K562 (cell line): Measurements from ENCODE around the gene ADD1. TPM values are rescaled to one million over a fixed set of nuclear protein-coding genes. Genes with fewer than 3 reads are reported as not detected.

Experiments
- ATAC-seq: fragments of 200-7000 bp; cut with Tn5 transposase; 3 replicates; pipeline ENCODE4 v1.9.1; 2020; ENCODE audit warnings: moderate library complexity
- BruUV-seq: library from RNA; stranded (reverse); fragments of 400-500 nt; replicated peaks from 2 replicates; lab custom pipeline; 2021; lab: Mats Ljungman, UMichigan
- CTCF ChIA-PET: fragments of 300-600 bp; formaldehyde crosslinking; extraction: SDS; loops from one replicate; lab custom pipeline; 2021; ENCODE audit warnings: low intra/inter-chr PET ratio; lab: Yijun Ruan, JAX
- POLR2A ChIA-PET: fragments of 300-600, 350-650 bp; sonication (Branson Sonifier 250); formaldehyde crosslinking; extraction: SDS; loops from one replicate; lab custom pipeline; 2021; ENCODE audit warnings: antibody characterized with exemption, inconsistent platforms; lab: Yijun Ruan, JAX
- DNase-seq, 4 experiments: peaks; one replicate each; pipeline versions ENCODE4 v3.0.0 to v3.0.0-alpha.2; 2011 to 2018; ENCODE audit warnings: low spot score in 3 of 4, mixed read lengths in 3 of 4; ENCODE audit errors: extremely low read depth in 1 of 4
- FAIRE-seq: peaks from 2 replicates; lab custom pipeline; 2011; peaks lifted over from hg19 to GRCh38; lab: Jason Lieb, UNC
- H2AFZ ChIP-seq: 2 replicates; pipeline ENCODE4 v1.6.0; 2011; ENCODE audit warnings: low read depth, low read length, control low read depth, inconsistent platforms
- H3K27ac ChIP-seq: fragments of 200-600 bp; 3 replicates; pipeline ENCODE4 v1.8.0; 2011; ENCODE audit warnings: low read depth, mild to moderate bottlenecking, control low read depth, inconsistent platforms, low read length, moderate library complexity, mixed read lengths; ENCODE audit errors: extremely low read depth
- H3K27me3 ChIP-seq, 2 experiments: fragments of 300-600 bp in 1 of 2; 2 replicates in 1 of 2; 3 replicates in 1 of 2; pipeline versions ENCODE4 v1.6.0 to v1.8.0; 2011; ENCODE audit warnings: inconsistent platforms in 2 of 2, low read length in 2 of 2, mild to moderate bottlenecking in 1 of 2, mixed read lengths in 1 of 2, moderate library complexity in 1 of 2; ENCODE audit not compliant: control insufficient read depth in 2 of 2, insufficient read depth in 2 of 2
- H3K36me3 ChIP-seq: fragments of 300-600 bp; 3 replicates; pipeline ENCODE4 v1.8.0; 2011; ENCODE audit warnings: mild to moderate bottlenecking, low read length, inconsistent platforms; ENCODE audit not compliant: control insufficient read depth, insufficient read depth
- H3K4me1 ChIP-seq, 2 experiments: fragments of 200-600 bp in 1 of 2; replicated peaks in 1 of 2; 2 replicates in 1 of 2; 3 replicates in 1 of 2; pipeline versions ENCODE4 v1.5.1 to v1.8.0; 2011; ENCODE audit warnings: inconsistent platforms in 2 of 2, low read length in 2 of 2, mild to moderate bottlenecking in 1 of 2, mixed read lengths in 1 of 2, moderate library complexity in 1 of 2; ENCODE audit not compliant: control insufficient read depth in 2 of 2, insufficient read depth in 2 of 2
- H3K4me2 ChIP-seq: 2 replicates; pipeline ENCODE4 v1.6.1; 2011; ENCODE audit warnings: low read length, control low read depth, inconsistent platforms, mixed read lengths; ENCODE audit not compliant: insufficient read depth
- H3K4me3 ChIP-seq: fragments of 200-600 bp; sonication (generic), shearing (Covaris generic); 2 replicates; pipeline ENCODE4 v1.5.1; 2016; ENCODE audit warnings: control low read depth, inconsistent platforms
- H3K79me2 ChIP-seq: fragments of 200-600 bp; 3 replicates; pipeline ENCODE4 v1.8.0; 2011; ENCODE audit warnings: low read length, inconsistent platforms; ENCODE audit not compliant: control insufficient read depth, insufficient read depth
- H3K9ac ChIP-seq, 2 experiments: 2 replicates each; pipeline versions ENCODE4 v1.6.0 to v1.6.1; 2011; ENCODE audit warnings: low read depth in 2 of 2, low read length in 2 of 2, control low read depth in 1 of 2, inconsistent platforms in 1 of 2, mild to moderate bottlenecking in 1 of 2, mixed read lengths in 1 of 2; ENCODE audit not compliant: insufficient read depth in 1 of 2
- H3K9me1 ChIP-seq: one replicate; pipeline ENCODE4 v1.6.0; 2011; ENCODE audit warnings: inconsistent platforms, mild to moderate bottlenecking, low read length, moderate library complexity; ENCODE audit not compliant: control insufficient read depth, insufficient read depth
- H3K9me3 ChIP-seq: replicated peaks from 2 replicates; pipeline ENCODE4 v1.5.1; 2011; ENCODE audit warnings: low read depth, low read length, inconsistent platforms; ENCODE audit not compliant: control insufficient read depth, insufficient read depth
- H4K20me1 ChIP-seq: replicated peaks from 2 replicates; pipeline ENCODE4 v1.6.1; 2011; ENCODE audit warnings: low read length, inconsistent platforms, mixed read lengths; ENCODE audit not compliant: control insufficient read depth, insufficient read depth
- FOXA1 ChIP-seq: fragments of 450-650 bp; IDR thresholded peaks from 2 replicates; pipeline ENCODE4 v1.6.1; 2016; ENCODE audit warnings: mild to moderate bottlenecking, borderline replicate concordance
- GABPA ChIP-seq: fragments of 200-800 bp; sonication (Bioruptor generic); conservative IDR thresholded peaks from 2 replicates; pipeline ENCODE4 v1.6.1; 2016; ENCODE audit warnings: low read depth, missing genetic modification characterization, missing compliant biosample characterization
- HOXB6 ChIP-seq: fragments of 250-450 bp; sonication (Bioruptor Pico); IDR thresholded peaks from 2 replicates; pipeline ENCODE4 v1.5.1; 2022; ENCODE audit warnings: mild to moderate bottlenecking, borderline replicate concordance
- POLR2G ChIP-seq: fragments of 200-400 bp; formaldehyde crosslinking; IDR thresholded peaks from 2 replicates; pipeline ENCODE4 v1.6.1; 2017; ENCODE audit warnings: low read depth, mild to moderate bottlenecking, antibody characterized with exemption, low read length, moderate library complexity
- ZFX ChIP-seq: sonication (generic); formaldehyde crosslinking; IDR thresholded peaks from 2 replicates; pipeline ENCODE4 v1.8.0; 2022; ENCODE audit warnings: mild to moderate bottlenecking, missing genetic modification reagents, moderate library complexity
- WGBS: fragments of 100-300 bp; shearing (Covaris generic); methylation state at CpG from one replicate; pipeline ENCODE4 v1.1.6; 2016; ENCODE audit warnings: low coverage, mixed read lengths; ENCODE audit not compliant: insufficient coverage; ENCODE audit errors: missing lambda C conversion rate; 5-methylcytosine and 5-hydroxymethylcytosine counted together
- in situ Hi-C: fragments of 300-500 bp; cut with MboI; formaldehyde crosslinking; loops from 4 replicates; pipeline ENCODE4 v1.15.0; 2018; ENCODE audit warnings: inconsistent platforms, mixed read lengths
- intact Hi-C: fragments of 100-400 bp; cut with micrococcal nuclease; formaldehyde crosslinking; loops from 2 replicates; pipeline ENCODE4 v1.14.2; 2022
- polyA plus RNA-seq, 8 experiments: library from polyadenylated mRNA; depleted of rRNA in 4 of 8; stranded (reverse) in 5 of 8; unstranded in 3 of 8; fragments of >200 nt; fragmentation: Nextera tagmentation in 2 of 8; fragmentation: Illumina TruSeq in 1 of 8; extraction: Ambion mirVana in 2 of 8; extraction: Trizol in 1 of 8; gene quantifications; 2 replicates each; pipeline versions ENCODE4 v1.2.1 to v1.2.3, GENCODE V29; 2011 to 2014; ENCODE audit warnings: inconsistent platforms in 1 of 8, missing spikeins in 1 of 8
- total RNA-seq, 7 experiments: library from RNA; depleted of rRNA in 6 of 7; stranded (reverse); fragments of >200 nt in 6 of 7; fragmentation: Illumina TruSeq in 2 of 7; extraction: Trizol in 2 of 7; gene quantifications; 2 replicates each; pipeline versions ENCODE4 v1.2.1 to v1.2.3, GENCODE V29; 2011 to 2021; ENCODE audit warnings: low replicate concordance in 1 of 7
- TF ChIP-seq, protein P1 (sequence below): sonication (generic); formaldehyde crosslinking; IDR thresholded peaks from 2 replicates; pipeline ENCODE4 v1.9.0; 2022; ENCODE audit warnings: mild to moderate bottlenecking, missing genetic modification reagents

The ADD1 gene
- total and polyA plus RNA-seq, 9 of the 15 experiments (the other 6 are each of a cell fraction or from before 2014, with no cell fraction given), result 17.5 to 153 (median 74.0) TPM

DNA sequence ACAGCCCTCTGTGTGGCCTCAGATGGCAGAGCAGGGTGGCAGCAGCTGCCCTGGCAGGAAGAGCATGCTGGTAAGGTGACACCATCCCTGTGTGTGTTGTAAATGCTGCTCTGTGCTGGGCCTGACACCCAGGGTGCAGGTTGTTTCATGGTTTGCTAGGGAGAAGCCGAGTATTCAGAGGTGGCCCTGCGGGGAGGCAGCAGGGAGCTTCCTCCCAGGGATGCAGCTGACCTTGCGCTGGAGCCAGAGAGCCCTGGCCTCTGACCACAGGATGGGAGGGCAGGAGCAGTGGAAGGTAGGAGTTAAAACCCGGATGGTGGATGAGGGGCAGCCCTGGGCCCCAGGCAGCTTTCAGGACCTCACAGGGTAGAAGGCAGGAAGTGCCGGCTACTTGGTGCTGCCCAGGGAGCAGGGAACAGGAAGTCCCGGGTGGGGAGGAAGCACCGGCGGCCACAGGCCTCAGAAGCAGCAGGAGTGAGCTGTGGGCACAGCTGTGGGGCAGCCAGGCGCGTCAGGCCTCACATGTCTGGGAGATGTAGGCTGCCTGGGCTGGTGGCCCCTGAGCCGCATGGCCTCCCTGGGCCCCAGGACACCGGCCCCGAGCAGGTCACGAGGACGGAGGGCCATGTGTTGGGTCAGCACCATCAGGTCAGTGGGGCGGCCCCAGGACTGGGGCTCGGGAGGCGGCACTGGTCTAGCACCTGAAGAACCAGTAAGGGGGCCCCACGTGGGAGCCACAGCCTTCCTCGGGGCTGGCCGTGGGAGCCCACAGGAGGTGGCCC is 31.6 kb upstream of the ADD1 start (continued):
- TF ChIP-seq POLR2G (peak; percentile 50), GABPA (tag) (peak; percentile 48), HOXB6 (CRISPR knock-in tag) (no peak)
- TF ChIP-seq, protein P1, sequence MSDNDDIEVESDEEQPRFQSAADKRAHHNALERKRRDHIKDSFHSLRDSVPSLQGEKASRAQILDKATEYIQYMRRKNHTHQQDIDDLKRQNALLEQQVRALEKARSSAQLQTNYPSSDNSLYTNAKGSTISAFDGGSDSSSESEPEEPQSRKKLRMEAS (CRISPR knock-in tag), result peak; percentile 33

DNA sequence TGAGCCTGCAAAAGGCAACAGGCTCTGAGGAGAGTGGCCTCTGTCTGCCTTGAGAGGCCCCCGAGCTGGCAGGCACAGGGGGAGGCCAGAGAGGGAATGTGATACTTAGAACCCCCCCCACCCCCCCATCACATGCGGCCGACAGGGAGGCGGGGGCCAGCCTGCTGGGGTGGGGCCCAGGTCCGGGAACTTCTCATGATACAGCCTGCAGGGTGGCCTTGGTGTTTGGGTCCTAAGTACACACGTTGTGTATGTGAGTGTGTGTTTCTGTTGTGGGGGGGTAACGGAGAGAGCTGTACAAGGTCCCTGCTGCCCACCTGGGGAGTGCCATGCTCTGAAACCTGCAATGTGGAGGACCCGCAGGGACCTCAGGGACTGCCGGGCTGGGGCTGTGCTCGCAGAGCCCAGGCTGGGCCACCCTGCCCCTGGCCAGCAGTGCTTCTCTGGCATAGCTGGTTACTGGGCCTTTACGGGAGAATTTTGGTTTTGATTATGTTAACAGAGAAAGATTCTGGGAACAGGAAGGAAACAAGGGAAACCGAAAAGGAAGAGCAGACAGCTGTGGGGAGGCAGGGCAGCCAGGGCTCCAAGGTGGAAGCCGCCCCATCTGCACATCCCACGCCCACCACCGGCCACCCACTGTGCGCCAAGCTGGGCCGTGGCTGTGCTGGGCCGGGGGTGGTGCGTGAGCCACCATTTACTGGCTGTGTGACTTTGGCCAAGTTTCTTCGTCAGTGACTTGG is 30.9 kb upstream of the ADD1 start:
- H3K4me2 ChIP-seq, result no peak overlapping the region
- no peaks in the 10 kb centered on the region; the same call in 2 of the 3 replicates for H3K79me2 ChIP-seq
- ATAC-seq (no peak), FAIRE-seq (no peak), DNase-seq (peak in 1 of 4 experiments; percentile 31)
- H3K4me1 ChIP-seq, result peaks cover 0 to 46% of the 10 kb centered on the region in 2 experiments; a peak in 3 of 5 replicates
- peaks cover 5% of the 10 kb centered on the region for H3K9me1 ChIP-seq
- no TSS peak for BruUV-seq
- intact Hi-C loops, result no loop called here
- WGBS, result 81% methylated on average over 15 of the region's 20 CpGs
- H3K4me3 ChIP-seq, result no peak overlapping the region
- H3K9ac ChIP-seq, result peak overlapping the region in 1 of 2 experiments; percentile 50; a peak in 1 of 4 replicates
- TF ChIP-seq ZFX (CRISPR knock-in tag) (0 out of 2 replicates have a peak, but pooled peaks have one; percentile 18), FOXA1 (no peak)
- POLR2A ChIA-PET, result interaction anchor here (1.2 to 1.4 kb wide), 2 partner anchors 9 to 12 kb away, joined by 5 read pairs; no protein-coding TSS in a partner anchor
- H3K27ac ChIP-seq, result no peak overlapping the region
- CTCF ChIA-PET, result no interaction called here
- 0 out of 2 replicates have a peak, but pooled peaks cover 7% of the 10 kb centered on the region for H4K20me1 ChIP-seq
- in situ Hi-C loops, result no loop called here
- H3K9me3 ChIP-seq, result no peaks in the 10 kb centered on the region
- H3K36me3 ChIP-seq, result no peaks in the 10 kb centered on the region
- no peak overlapping the region for H2AFZ ChIP-seq
- no peaks in the 10 kb centered on the region for H3K27me3 ChIP-seq
